Ammon's horn (tissue), 1 donor: ENCODE data around the gene KRTAP9-7.
A peak's percentile ranks its signal among the peaks of the same experiment; 100 is the strongest.
"Not testable (repeated sequence)": the region's sequence is repeated elsewhere in the genome, so short reads cannot be mapped to it uniquely, and the experiment has no call there.

Experiments
- DNase-seq: peaks from one replicate; pipeline ENCODE4 v3.0.0-alpha.2; 2016; ENCODE audit warnings: low spot score

The KRTAP9-7 gene, protein sequence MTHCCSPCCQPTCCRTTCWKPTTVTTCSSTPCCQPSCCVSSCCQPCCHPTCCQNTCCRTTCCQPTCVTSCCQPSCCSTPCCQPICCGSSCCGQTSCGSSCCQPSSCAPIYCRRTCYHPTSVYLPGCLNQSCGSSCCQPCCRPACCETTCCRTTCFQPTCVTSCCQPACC

GRCh38 chr17:41275648-41276190 lies at the start of gene KRTAP9-7:
Gene KRTAP9-7 (plus strand): TSS chr17:41275698. CDS start chr17:41275698, 0 bp downstream.
- peak; percentile 0 for DNase-seq

GRCh38 chr17:41226051-41226450 lies 49.4 kb upstream of the KRTAP9-7 start:
- DNase-seq, result no peak

DNA sequence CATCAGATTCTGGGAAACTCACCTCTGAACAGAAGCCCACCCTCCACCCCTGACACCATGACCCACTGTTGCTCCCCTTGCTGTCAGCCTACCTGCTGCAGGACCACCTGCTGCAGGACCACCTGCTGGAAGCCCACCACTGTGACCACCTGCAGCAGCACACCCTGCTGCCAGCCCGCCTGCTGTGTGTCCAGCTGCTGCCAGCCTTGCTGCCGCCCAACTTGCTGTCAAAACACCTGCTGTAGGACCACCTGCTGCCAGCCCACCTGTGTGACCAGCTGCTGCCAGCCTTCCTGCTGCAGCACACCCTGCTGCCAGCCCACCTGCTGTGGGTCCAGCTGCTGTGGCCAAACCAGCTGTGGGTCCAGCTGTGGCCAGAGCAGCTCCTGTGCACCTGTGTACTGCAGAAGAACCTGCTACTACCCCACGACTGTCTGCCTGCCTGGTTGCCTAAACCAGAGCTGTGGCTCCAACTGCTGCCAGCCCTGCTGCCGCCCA lies 48.9 kb upstream of the KRTAP9-7 start, which contains the start of gene KRTAP9-2:
Gene KRTAP9-2 (plus strand): TSS at position 51 of the 498 bp plus-strand sequence. CDS start 7 bp downstream, at position 58.
- DNase-seq, result not testable (repeated sequence)

- no peak for DNase-seq
Observed at GRCh38 chr17:41230094-41230493, 45.4 kb upstream of the KRTAP9-7 start.

- no peak for DNase-seq
Observed at GRCh38 chr17:41231731-41232130, 43.8 kb upstream of the KRTAP9-7 start.

- not testable (repeated sequence) for DNase-seq
Observed at GRCh38 chr17:41232399-41233105, 42.9 kb upstream of the KRTAP9-7 start, which contains the start of gene KRTAP9-3. Gene KRTAP9-3 (plus strand): TSS chr17:41232449. CDS start chr17:41232502, 53 bp downstream.

GRCh38 chr17:41237116-41237515 lies 38.4 kb upstream of the KRTAP9-7 start:
- not testable (repeated sequence) for DNase-seq

GRCh38 chr17:41237949-41238437 lies 37.5 kb upstream of the KRTAP9-7 start, which contains the start of gene KRTAP9-8:
Gene KRTAP9-8 (plus strand): TSS chr17:41237999. CDS start chr17:41238052, 53 bp downstream.
- not testable (repeated sequence) for DNase-seq

GRCh38 chr17:41246995-41247787 lies 28.3 kb upstream of the KRTAP9-7 start:
- not testable (repeated sequence) for DNase-seq

- DNase-seq, result not testable (repeated sequence)
Observed at GRCh38 chr17:41249637-41250240, 25.8 kb upstream of the KRTAP9-7 start, which contains the start of gene KRTAP9-4. Gene KRTAP9-4 (plus strand): TSS chr17:41249687. CDS start chr17:41249721, 34 bp downstream.

DNA sequence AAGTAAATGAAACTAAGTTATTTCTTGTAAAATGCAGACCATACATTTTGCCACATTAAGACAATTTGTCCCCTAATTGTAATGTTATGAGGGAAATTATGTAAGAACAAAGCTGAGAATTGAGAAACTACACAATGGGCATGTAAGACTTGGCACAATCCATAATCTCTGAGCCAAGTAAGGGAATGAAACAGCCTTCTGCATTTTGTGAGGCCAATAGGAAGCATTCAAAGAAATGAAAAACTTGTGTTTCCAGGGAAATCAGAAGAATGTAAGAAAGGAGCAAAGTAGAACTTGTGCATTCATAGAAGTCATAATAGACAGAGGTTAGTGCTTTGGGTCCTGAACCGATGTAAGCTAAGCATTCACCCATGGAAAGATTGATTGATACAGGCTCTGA lies 24.2 kb upstream of the KRTAP9-7 start:
- no peak for DNase-seq

DNA sequence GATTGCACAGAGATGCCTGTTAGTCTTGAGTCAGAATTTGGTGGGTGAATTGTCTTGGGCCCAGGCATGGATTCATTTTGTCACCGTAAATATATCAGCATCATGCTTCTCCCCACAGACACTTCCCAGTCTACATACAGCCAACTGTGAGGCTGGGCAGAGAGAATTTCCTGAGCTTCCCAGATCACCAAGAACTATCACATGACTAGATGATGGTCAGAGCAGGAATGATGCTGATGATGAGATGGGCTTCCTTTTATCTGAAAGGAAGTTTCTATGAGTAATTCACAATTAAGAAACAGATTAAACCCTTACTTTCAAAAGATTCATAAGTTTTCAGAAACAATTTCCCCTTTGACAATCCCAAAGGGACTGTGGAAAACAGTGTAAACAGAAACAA lies 20.6 kb upstream of the KRTAP9-7 start:
- DNase-seq, result no peak

GRCh38 chr17:41255381-41256290 lies 19.9 kb upstream of the KRTAP9-7 start, which contains the start of gene KRTAP9-9:
Gene KRTAP9-9 (plus strand): TSS chr17:41255384.
- DNase-seq, result not testable (repeated sequence)

GRCh38 chr17:41256291-41256685 lies 19.2 kb upstream of the KRTAP9-7 start:
- DNase-seq, result no peak

GRCh38 chr17:41258406-41258805 lies 17.1 kb upstream of the KRTAP9-7 start:
- DNase-seq, result no peak

DNA sequence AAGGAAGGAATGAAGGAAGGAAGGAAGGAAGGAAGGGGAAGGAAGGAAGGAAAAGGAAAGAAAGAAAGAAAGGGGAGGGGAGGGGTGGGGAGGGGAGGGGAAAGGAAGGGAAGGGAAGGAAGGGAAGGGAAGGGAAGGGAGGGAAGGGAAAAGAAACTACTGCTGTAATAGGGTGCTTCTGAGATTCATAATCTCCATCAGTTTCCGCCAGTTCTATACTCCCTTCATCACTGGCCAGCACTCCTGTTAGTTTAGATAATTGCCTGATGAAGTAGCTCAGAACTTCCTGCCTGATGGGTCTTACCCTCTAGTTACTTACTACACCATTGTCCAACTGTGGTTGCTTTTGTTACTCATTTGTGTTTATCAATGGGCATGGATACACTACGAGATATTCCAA lies 12.3 kb upstream of the KRTAP9-7 start:
- no peak for DNase-seq

- no peak for DNase-seq
Observed at GRCh38 chr17:41264599-41264998, 10.9 kb upstream of the KRTAP9-7 start.

- no peak for DNase-seq
Observed at GRCh38 chr17:41265078-41265477, 10.4 kb upstream of the KRTAP9-7 start, which contains the start of gene KRTAP9-6. Gene KRTAP9-6 (plus strand): TSS chr17:41265378. CDS start chr17:41265378, 0 bp downstream.

- DNase-seq, result no peak
Observed at GRCh38 chr17:41267711-41268110, 7.8 kb upstream of the KRTAP9-7 start.

GRCh38 chr17:41271323-41271722 lies 4.2 kb upstream of the KRTAP9-7 start:
- not testable (repeated sequence) for DNase-seq
